Measurements from ENCODE around the gene PTPRD.

DNA sequence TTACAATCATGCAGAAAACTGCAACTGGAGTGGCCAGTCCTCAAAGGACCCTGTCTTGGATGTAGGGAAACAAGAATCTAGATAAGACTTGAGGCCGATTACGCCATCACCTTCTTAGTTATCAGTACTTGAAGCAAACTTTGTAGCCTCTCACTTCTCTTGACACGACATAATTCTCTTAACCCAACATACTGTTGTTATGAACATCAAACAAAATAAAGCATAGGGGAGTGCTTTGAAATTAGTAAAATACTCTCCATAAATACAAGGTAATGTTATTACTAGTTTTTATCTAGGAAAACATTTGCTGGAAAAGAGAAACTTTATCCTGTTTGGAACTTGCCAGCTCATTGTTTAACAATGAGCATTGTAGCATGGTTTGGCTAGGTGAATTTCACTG lies 2238.3 kb downstream of the PTPRD start:
- TF ChIP-seq, protein P1, sequence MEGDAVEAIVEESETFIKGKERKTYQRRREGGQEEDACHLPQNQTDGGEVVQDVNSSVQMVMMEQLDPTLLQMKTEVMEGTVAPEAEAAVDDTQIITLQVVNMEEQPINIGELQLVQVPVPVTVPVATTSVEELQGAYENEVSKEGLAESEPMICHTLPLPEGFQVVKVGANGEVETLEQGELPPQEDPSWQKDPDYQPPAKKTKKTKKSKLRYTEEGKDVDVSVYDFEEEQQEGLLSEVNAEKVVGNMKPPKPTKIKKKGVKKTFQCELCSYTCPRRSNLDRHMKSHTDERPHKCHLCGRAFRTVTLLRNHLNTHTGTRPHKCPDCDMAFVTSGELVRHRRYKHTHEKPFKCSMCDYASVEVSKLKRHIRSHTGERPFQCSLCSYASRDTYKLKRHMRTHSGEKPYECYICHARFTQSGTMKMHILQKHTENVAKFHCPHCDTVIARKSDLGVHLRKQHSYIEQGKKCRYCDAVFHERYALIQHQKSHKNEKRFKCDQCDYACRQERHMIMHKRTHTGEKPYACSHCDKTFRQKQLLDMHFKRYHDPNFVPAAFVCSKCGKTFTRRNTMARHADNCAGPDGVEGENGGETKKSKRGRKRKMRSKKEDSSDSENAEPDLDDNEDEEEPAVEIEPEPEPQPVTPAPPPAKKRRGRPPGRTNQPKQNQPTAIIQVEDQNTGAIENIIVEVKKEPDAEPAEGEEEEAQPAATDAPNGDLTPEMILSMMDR (IDR thresholded peaks at IDR 0.05), result no peak
- TF ChIP-seq POLR2A (IDR thresholded peaks at IDR 0.05), result no peak

Measured in ovary (tissue), 3 donors.